GM10248 (cell line): ENCODE results near the gene CELA2B.

Experiments used
- CTCF ChIA-PET: fragments of 300-600 bp; sonication (Branson Sonifier 250); formaldehyde crosslinking; extraction: SDS; loops from one replicate; lab custom pipeline; 2021; ENCODE audit warnings: antibody characterized with exemption; lab: Yijun Ruan, JAX
- POLR2A ChIA-PET: fragments of 350-650 bp; sonication (Branson Sonifier 250); formaldehyde crosslinking; extraction: SDS; loops from one replicate; lab custom pipeline; 2020; ENCODE audit warnings: antibody characterized with exemption; lab: Yijun Ruan, JAX
- DNase-seq: peaks from one replicate; pipeline ENCODE4 v3.0.0; 2012; ENCODE audit errors: extremely low spot score
- CTCF ChIP-seq: IDR thresholded peaks from 2 replicates; pipeline ENCODE4 v1.5.1; 2012; ENCODE audit warnings: mild to moderate bottlenecking, low read depth; ENCODE audit errors: extremely low read depth, missing control alignments, control extremely low read depth

CELA2B gene

GRCh38 chr1:15504436-15504835 lies 28.5 kb downstream of the CELA2B start:
- ChIA-PET CTCF (interaction anchor here (1.2 to 1.8 kb wide), 2 partner anchors 11 to 68 kb away, joined by 3 to 8 read pairs; no protein-coding TSS in a partner anchor), POLR2A (no interaction called here)
- no peak for DNase-seq
- no peak for TF ChIP-seq CTCF

GRCh38 chr1:15506831-15507230 lies 30.9 kb downstream of the CELA2B start:
- ChIA-PET POLR2A (no interaction called here), CTCF (interaction anchor here (1.6 kb wide), 1 partner anchor 183 kb away, joined by 4 read pairs; no protein-coding TSS in a partner anchor)
- no peak for DNase-seq
- TF ChIP-seq CTCF, result no peak

GRCh38 chr1:15507278-15507677 lies 31.4 kb downstream of the CELA2B start:
- DNase-seq, result no peak
- CTCF ChIA-PET, result no interaction called here
- no peak for TF ChIP-seq CTCF
- POLR2A ChIA-PET, result no interaction called here

- no peak for TF ChIP-seq CTCF
- DNase-seq, result no peak
- ChIA-PET CTCF (interaction anchor here (1.2 kb wide), 1 partner anchor 9 kb away, joined by 3 read pairs; no protein-coding TSS in a partner anchor), POLR2A (no interaction called here)
These were observed 33.0 kb downstream of the CELA2B start for GRCh38 chr1:15508700-15509487.

GRCh38 chr1:15509586-15509985 lies 33.7 kb downstream of the CELA2B start:
- ChIA-PET CTCF (interaction anchor here (1.2 kb wide), 1 partner anchor 9 kb away, joined by 3 read pairs; no protein-coding TSS in a partner anchor), POLR2A (no interaction called here)
- no peak for DNase-seq
- TF ChIP-seq CTCF, result no peak

GRCh38 chr1:15510611-15511405 lies 34.9 kb downstream of the CELA2B start:
- ChIA-PET CTCF (interaction anchor here (0.7 kb wide), 1 partner anchor 8 kb away, joined by 3 read pairs; no protein-coding TSS in a partner anchor), POLR2A (no interaction called here)
- no peak for TF ChIP-seq CTCF
- DNase-seq, result no peak
